ENCODE data around the gene CLEC14A. TPM values are rescaled to one million over a fixed set of nuclear protein-coding genes. Genes with fewer than 3 reads are reported as not detected.

The CLEC14A gene
- polyA plus RNA-seq, 1 of the 3 experiments (the other 2 are of a cell fraction), result 0.02 TPM

GRCh38 chr14:38302966-38303365 is 47.1 kb upstream of the CLEC14A start (continued):
- TF ChIP-seq ZBTB33 (IDR thresholded peaks at IDR 0.05; ENCODE audit: borderline replicate concordance, low read depth), result no peak
- no peak for TF ChIP-seq FOXM1 (IDR thresholded peaks at IDR 0.05; ENCODE audit: low read depth)
- TF ChIP-seq TAF1 (IDR thresholded peaks at IDR 0.05; ENCODE audit: borderline replicate concordance, low read depth, low read length), result no peak
- TF ChIP-seq RAD21 (IDR thresholded peaks at IDR 0.05; ENCODE audit: low read length), result no peak
- TF ChIP-seq USF2 (IDR thresholded peaks at IDR 0.05; ENCODE audit: borderline replicate concordance, low read depth, low read length), result no peak
- TF ChIP-seq ELF1 (IDR thresholded peaks at IDR 0.05), result no peak
- no peak for TF ChIP-seq TEAD4 (IDR thresholded peaks at IDR 0.05; ENCODE audit: borderline replicate concordance, insufficient read depth)
- no peak for TF ChIP-seq NRF1 (IDR thresholded peaks at IDR 0.05; ENCODE audit: low read depth, low read length)
- no peak for TF ChIP-seq FOXJ3 (CRISPR knock-in tag; IDR thresholded peaks at IDR 0.05)

GRCh38 chr14:38302034-38302433 is 46.1 kb upstream of the CLEC14A start:
- CTCF ChIA-PET, result no interaction called here
- no peaks in the 10 kb centered on the region for H3K9me2 ChIP-seq
- 0% methylated on average over 2 of the region's 2 CpGs for WGBS (ENCODE audit: low lambda C conversion rate)
- no peaks in the 10 kb centered on the region for H3F3A ChIP-seq (replicated peaks; ENCODE audit: insufficient read depth)
- no peak overlapping the region for H3K9ac ChIP-seq
- H3K27me3 ChIP-seq (ENCODE audit: insufficient read depth), result no peaks in the 10 kb centered on the region
- no peaks in the 10 kb centered on the region for H3K79me2 ChIP-seq (ENCODE audit: insufficient read depth)
- no peak overlapping the region for H3K27ac ChIP-seq (ENCODE audit: low read depth in 2 of 2, low read length in 1 of 2)
- no peak for DNase-seq
- no peaks in the 10 kb centered on the region for H3K36me3 ChIP-seq (replicated peaks in 1 of 2; ENCODE audit: control insufficient read depth in 1 of 2, insufficient read depth in 2 of 2, low read length in 1 of 2)
- no peaks in the 10 kb centered on the region for H3K4me1 ChIP-seq (ENCODE audit: control insufficient read depth in 1 of 2, insufficient read depth in 2 of 2, low read depth in 1 of 2, low read length in 1 of 2)
- H3K4me3 ChIP-seq (ENCODE audit: low read depth in 2 of 2, low read length in 1 of 2), result no peak overlapping the region
- H2AFZ ChIP-seq (ENCODE audit: low read depth), result no peak overlapping the region
- H4K20me1 ChIP-seq (ENCODE audit: insufficient read depth), result no peaks in the 10 kb centered on the region
- POLR2A ChIA-PET, result no interaction called here
- H3K4me2 ChIP-seq, result no peak overlapping the region
- TF ChIP-seq RAD21 (IDR thresholded peaks at IDR 0.05; ENCODE audit: low read length) (no peak), MEF2A (IDR thresholded peaks at IDR 0.05; ENCODE audit: borderline replicate concordance, low read depth) (no peak), POLR2AphosphoS5 (IDR thresholded peaks at IDR 0.05; ENCODE audit: low read depth, low read length) (no peak), EZH2phosphoT487 (IDR thresholded peaks at IDR 0.05; ENCODE audit: borderline replicate concordance, low read depth) (no peak), TAF1 (IDR thresholded peaks at IDR 0.05; ENCODE audit: borderline replicate concordance, low read depth, low read length) (no peak), GABPA (IDR thresholded peaks at IDR 0.05; ENCODE audit: low read depth) (no peak), MXI1 (IDR thresholded peaks at IDR 0.05; ENCODE audit: low read depth, low read length) (no peak), TEAD4 (IDR thresholded peaks at IDR 0.05; ENCODE audit: borderline replicate concordance, insufficient read depth) (no peak), NRF1 (IDR thresholded peaks at IDR 0.05; ENCODE audit: low read depth, low read length) (no peak), SMC3 (IDR thresholded peaks at IDR 0.05; ENCODE audit: low read depth, low read length) (no peak), JUND (IDR thresholded peaks at IDR 0.05) (no peak), MAX (IDR thresholded peaks at IDR 0.05; ENCODE audit: low read depth) (no peak), RFX5 (IDR thresholded peaks at IDR 0.05; ENCODE audit: low read length) (no peak), ELF1 (IDR thresholded peaks at IDR 0.05) (no peak), FOXJ3 (CRISPR knock-in tag; IDR thresholded peaks at IDR 0.05) (no peak), SIN3A (IDR thresholded peaks at IDR 0.05; ENCODE audit: borderline replicate concordance, low read depth, low read length) (no peak), YY1 (IDR thresholded peaks at IDR 0.05; ENCODE audit: low read depth) (no peak), IRF3 (IDR thresholded peaks at IDR 0.05; ENCODE audit: low read depth, low read length) (no peak)
- TF ChIP-seq, protein P1, sequence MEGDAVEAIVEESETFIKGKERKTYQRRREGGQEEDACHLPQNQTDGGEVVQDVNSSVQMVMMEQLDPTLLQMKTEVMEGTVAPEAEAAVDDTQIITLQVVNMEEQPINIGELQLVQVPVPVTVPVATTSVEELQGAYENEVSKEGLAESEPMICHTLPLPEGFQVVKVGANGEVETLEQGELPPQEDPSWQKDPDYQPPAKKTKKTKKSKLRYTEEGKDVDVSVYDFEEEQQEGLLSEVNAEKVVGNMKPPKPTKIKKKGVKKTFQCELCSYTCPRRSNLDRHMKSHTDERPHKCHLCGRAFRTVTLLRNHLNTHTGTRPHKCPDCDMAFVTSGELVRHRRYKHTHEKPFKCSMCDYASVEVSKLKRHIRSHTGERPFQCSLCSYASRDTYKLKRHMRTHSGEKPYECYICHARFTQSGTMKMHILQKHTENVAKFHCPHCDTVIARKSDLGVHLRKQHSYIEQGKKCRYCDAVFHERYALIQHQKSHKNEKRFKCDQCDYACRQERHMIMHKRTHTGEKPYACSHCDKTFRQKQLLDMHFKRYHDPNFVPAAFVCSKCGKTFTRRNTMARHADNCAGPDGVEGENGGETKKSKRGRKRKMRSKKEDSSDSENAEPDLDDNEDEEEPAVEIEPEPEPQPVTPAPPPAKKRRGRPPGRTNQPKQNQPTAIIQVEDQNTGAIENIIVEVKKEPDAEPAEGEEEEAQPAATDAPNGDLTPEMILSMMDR (IDR thresholded peaks at IDR 0.05), result no peak
- TF ChIP-seq, protein P2, sequence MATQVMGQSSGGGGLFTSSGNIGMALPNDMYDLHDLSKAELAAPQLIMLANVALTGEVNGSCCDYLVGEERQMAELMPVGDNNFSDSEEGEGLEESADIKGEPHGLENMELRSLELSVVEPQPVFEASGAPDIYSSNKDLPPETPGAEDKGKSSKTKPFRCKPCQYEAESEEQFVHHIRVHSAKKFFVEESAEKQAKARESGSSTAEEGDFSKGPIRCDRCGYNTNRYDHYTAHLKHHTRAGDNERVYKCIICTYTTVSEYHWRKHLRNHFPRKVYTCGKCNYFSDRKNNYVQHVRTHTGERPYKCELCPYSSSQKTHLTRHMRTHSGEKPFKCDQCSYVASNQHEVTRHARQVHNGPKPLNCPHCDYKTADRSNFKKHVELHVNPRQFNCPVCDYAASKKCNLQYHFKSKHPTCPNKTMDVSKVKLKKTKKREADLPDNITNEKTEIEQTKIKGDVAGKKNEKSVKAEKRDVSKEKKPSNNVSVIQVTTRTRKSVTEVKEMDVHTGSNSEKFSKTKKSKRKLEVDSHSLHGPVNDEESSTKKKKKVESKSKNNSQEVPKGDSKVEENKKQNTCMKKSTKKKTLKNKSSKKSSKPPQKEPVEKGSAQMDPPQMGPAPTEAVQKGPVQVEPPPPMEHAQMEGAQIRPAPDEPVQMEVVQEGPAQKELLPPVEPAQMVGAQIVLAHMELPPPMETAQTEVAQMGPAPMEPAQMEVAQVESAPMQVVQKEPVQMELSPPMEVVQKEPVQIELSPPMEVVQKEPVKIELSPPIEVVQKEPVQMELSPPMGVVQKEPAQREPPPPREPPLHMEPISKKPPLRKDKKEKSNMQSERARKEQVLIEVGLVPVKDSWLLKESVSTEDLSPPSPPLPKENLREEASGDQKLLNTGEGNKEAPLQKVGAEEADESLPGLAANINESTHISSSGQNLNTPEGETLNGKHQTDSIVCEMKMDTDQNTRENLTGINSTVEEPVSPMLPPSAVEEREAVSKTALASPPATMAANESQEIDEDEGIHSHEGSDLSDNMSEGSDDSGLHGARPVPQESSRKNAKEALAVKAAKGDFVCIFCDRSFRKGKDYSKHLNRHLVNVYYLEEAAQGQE (IDR thresholded peaks at IDR 0.05; ENCODE audit: low read depth, low read length), result no peak
- H3K9me3 ChIP-seq, result no peaks in the 10 kb centered on the region

Data from SK-N-SH (cell line).